ENCODE measurements around the gene KIF5C. TPM values are rescaled to one million over a fixed set of nuclear protein-coding genes. Genes with fewer than 3 reads are reported as not detected.

The KIF5C gene
- total and polyA plus RNA-seq, 2 experiments from 2014 or later: 45.0 to 49.1 TPM

GRCh38 chr2:148983896-148984295, 108.9 kb downstream of the KIF5C start (continued):
- TF ChIP-seq ZNF462 (CRISPR knock-in tag; IDR thresholded peaks at IDR 0.05): no peak
- no peak for TF ChIP-seq CREB1 (CRISPR knock-in tag; IDR thresholded peaks at IDR 0.05; ENCODE audit: low read depth)

- Histone ChIP-seq H3K4me3 (no peak overlapping the region), H3K4me1 (ENCODE audit: insufficient read depth) (peaks cover 5% of the 10 kb centered on the region), H3K4me2 (no peak overlapping the region), H2AFZ (no peak overlapping the region), H3K36me3 (ENCODE audit: insufficient read depth) (peaks cover 8% of the 10 kb centered on the region; the same call in 1 of the 2 replicates), H3F3A (replicated peaks; ENCODE audit: low read depth) (no peaks in the 10 kb centered on the region), H4K20me1 (replicated peaks; ENCODE audit: insufficient read depth) (no peaks in the 10 kb centered on the region), H3K9me2 (ENCODE audit: insufficient read depth) (peaks cover 3% of the 10 kb centered on the region; the same call in 1 of the 2 replicates), H3K27ac (ENCODE audit: low read depth) (no peak overlapping the region), H3K27me3 (ENCODE audit: insufficient read depth) (no peaks in the 10 kb centered on the region), H3K79me2 (replicated peaks; ENCODE audit: insufficient read depth) (no peaks in the 10 kb centered on the region)
- Mint-ChIP-seq H3K27me3 (ENCODE audit: insufficient read depth, low read depth, poor library complexity) (peaks cover 2% of the 10 kb centered on the region), H3K4me3 (no peak overlapping the region), H3K9me3 (no peaks in the 10 kb centered on the region), H3K36me3 (ENCODE audit: low read depth) (peaks cover 53% of the 10 kb centered on the region), H3K4me1 (peaks cover 8% of the 10 kb centered on the region), H3K27ac (no peak overlapping the region)
- ATAC-seq (no peak), DNase-seq (ENCODE audit: low spot score) (no peak)
- TF ChIP-seq EZH2phosphoT487 (IDR thresholded peaks at IDR 0.05; ENCODE audit: unreplicated experiment) (no peak), CTCF (conservative IDR thresholded peaks at IDR 0.05; ENCODE audit: low read depth in 2 of 2) (no peak), JUNB (IDR thresholded peaks at IDR 0.05; ENCODE audit: unreplicated experiment) (no peak), CREB1 (CRISPR knock-in tag; IDR thresholded peaks at IDR 0.05; ENCODE audit: low read depth) (no peak), ETS1 (IDR thresholded peaks at IDR 0.05) (no peak), REST (IDR thresholded peaks at IDR 0.05; ENCODE audit: unreplicated experiment) (no peak), EZH2 (IDR thresholded peaks at IDR 0.05; ENCODE audit: low read depth, unreplicated experiment) (no peak), POLR2AphosphoS5 (IDR thresholded peaks at IDR 0.05; ENCODE audit: low read depth) (no peak), ZNF114 (CRISPR knock-in tag; IDR thresholded peaks at IDR 0.05) (no peak), STAT1 (IDR thresholded peaks at IDR 0.05; ENCODE audit: unreplicated experiment) (no peak), ZNF331 (CRISPR knock-in tag; IDR thresholded peaks at IDR 0.05; ENCODE audit: low read depth) (no peak)
Measured at GRCh38 chr2:148984449-148984848, 109.4 kb downstream of the KIF5C start.

All from GM23338 (cell line).